Lung (tissue), 12 donors: ENCODE measurements around the gene CRTAP. TPM values are rescaled to one million over a fixed set of nuclear protein-coding genes. Genes with fewer than 3 reads are reported as not detected.
A peak's percentile ranks its signal among the peaks of the same experiment; 100 is the strongest.

ENCODE experiments used
- ATAC-seq: fragments of 200-7000 bp; cut with Tn5 transposase; one replicate; pipeline ENCODE4 v1.9.1; 2020; ENCODE audit warnings: moderate number of reproducible peaks; ENCODE audit not compliant: insufficient read depth, low FRiP score
- DNase-seq, 3 donors: peaks; one replicate each; pipeline ENCODE4 v3.0.0-alpha.2; 2013 to 2017
- H3K27ac ChIP-seq, 2 donors: one replicate each; pipeline ENCODE4 v1.5.1; 2013; ENCODE audit warnings: mild to moderate bottlenecking in 2 of 2, moderate library complexity in 2 of 2, control low read depth in 1 of 2, inconsistent platforms in 1 of 2, low read depth in 1 of 2, low read length in 1 of 2
- H3K27me3 ChIP-seq, 3 donors: one replicate each; pipeline ENCODE4 v1.5.1; 2013; ENCODE audit warnings: low read length in 2 of 3; ENCODE audit not compliant: control insufficient read depth in 3 of 3, insufficient read depth in 3 of 3
- H3K36me3 ChIP-seq, 4 donors: one replicate each; pipeline ENCODE4 v1.5.1; 2013; ENCODE audit warnings: low read length in 4 of 4, mild to moderate bottlenecking in 1 of 4, moderate library complexity in 1 of 4; ENCODE audit not compliant: control insufficient read depth in 4 of 4, insufficient read depth in 4 of 4
- H3K4me1 ChIP-seq, 5 donors: one replicate each; pipeline ENCODE4 v1.5.1; 2013; ENCODE audit warnings: low read length in 5 of 5, mild to moderate bottlenecking in 2 of 5, moderate library complexity in 1 of 5; ENCODE audit not compliant: control insufficient read depth in 5 of 5, insufficient read depth in 5 of 5
- H3K4me3 ChIP-seq: one replicate; pipeline ENCODE4 v1.5.1; 2013; ENCODE audit warnings: mild to moderate bottlenecking, control low read depth, moderate library complexity
- H3K9ac ChIP-seq, 2 donors: one replicate each; pipeline ENCODE4 v1.5.1; 2013; ENCODE audit warnings: low read length in 2 of 2, control low read depth in 1 of 2; ENCODE audit not compliant: insufficient read depth in 1 of 2
- H3K9me3 ChIP-seq, 4 donors: one replicate each; pipeline ENCODE4 v1.5.1; 2013; ENCODE audit warnings: low read length in 3 of 4, mild to moderate bottlenecking in 1 of 4, moderate library complexity in 1 of 4; ENCODE audit not compliant: control insufficient read depth in 4 of 4, insufficient read depth in 3 of 4
- WGBS, 2 donors: extraction: QIAGEN DNeasy Blood & Tissue Kit; methylation state at CpG; one replicate each; pipeline ENCODE4 v1.1.7; 2013; 5-methylcytosine and 5-hydroxymethylcytosine counted together
- polyA plus RNA-seq, 2 donors: library from polyadenylated mRNA; stranded (reverse); fragments of 200-250 nt; gene quantifications; one replicate each; pipeline ENCODE4 v1.2.1, GENCODE V29; 2013
- total RNA-seq, 2 donors: library from RNA; depleted of rRNA in 1 of 2; stranded (reverse); fragments of >200 nt in 1 of 2; gene quantifications; one replicate each; pipeline ENCODE4 v1.2.1, GENCODE V29; 2014 to 2021
- TF ChIP-seq, protein P1 (sequence below): IDR thresholded peaks from 2 replicates; pipeline ENCODE4 v1.5.1; 2012; ENCODE audit warnings: mild to moderate bottlenecking; ENCODE audit errors: control extremely low read depth, extremely low read depth
- donor health status: control.
- donor health status: control.
- donor health status: Bipolar disorder and iron deficiency.
- donor health status: healthy.
- donor health status: DM: yes; HTN: yes; CAD: no.

CRTAP gene
- total and polyA plus RNA-seq, 4 donors = 78.4 to 233 (median 143) TPM

DNA sequence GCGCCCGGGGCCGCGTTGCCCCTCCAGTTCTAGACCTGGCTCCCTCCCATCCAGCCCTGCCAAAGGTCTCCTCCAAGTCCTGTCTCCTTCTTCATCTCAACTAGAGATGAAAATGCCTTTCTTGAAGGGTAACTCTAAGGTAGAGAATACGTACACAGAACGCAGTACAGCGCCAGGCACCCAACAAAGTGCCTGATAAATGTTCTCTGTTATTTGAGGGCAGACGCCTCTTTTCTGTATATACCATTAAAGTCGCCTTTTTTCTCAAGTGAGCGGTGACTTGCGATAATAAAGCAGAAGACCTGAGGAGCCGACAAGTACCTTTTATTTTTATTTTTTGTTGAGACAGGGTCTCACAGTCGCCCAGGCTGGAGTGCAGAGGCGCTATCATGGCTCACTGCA lies 809 bp downstream of the CRTAP start:
- Histone ChIP-seq H3K4me3 (peak overlapping the region; percentile 83), H3K9me3 (no peaks in the 10 kb centered on the region), H3K27ac (peak overlapping the region; percentile 86 to 96), H3K27me3 (no peaks in the 10 kb centered on the region), H3K36me3 (peaks cover 0 to 3% (median 0%) of the 10 kb centered on the region in 4 donors), H3K4me1 (peaks cover 0 to 22% (median 0%) of the 10 kb centered on the region in 5 donors), H3K9ac (no peak overlapping the region)
- no peak for DNase-seq
- 46% methylated on average over 14 of the region's 14 CpGs for WGBS, 2 donors
- TF ChIP-seq, protein P1, sequence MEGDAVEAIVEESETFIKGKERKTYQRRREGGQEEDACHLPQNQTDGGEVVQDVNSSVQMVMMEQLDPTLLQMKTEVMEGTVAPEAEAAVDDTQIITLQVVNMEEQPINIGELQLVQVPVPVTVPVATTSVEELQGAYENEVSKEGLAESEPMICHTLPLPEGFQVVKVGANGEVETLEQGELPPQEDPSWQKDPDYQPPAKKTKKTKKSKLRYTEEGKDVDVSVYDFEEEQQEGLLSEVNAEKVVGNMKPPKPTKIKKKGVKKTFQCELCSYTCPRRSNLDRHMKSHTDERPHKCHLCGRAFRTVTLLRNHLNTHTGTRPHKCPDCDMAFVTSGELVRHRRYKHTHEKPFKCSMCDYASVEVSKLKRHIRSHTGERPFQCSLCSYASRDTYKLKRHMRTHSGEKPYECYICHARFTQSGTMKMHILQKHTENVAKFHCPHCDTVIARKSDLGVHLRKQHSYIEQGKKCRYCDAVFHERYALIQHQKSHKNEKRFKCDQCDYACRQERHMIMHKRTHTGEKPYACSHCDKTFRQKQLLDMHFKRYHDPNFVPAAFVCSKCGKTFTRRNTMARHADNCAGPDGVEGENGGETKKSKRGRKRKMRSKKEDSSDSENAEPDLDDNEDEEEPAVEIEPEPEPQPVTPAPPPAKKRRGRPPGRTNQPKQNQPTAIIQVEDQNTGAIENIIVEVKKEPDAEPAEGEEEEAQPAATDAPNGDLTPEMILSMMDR = no peak
- ATAC-seq = no peak

DNA sequence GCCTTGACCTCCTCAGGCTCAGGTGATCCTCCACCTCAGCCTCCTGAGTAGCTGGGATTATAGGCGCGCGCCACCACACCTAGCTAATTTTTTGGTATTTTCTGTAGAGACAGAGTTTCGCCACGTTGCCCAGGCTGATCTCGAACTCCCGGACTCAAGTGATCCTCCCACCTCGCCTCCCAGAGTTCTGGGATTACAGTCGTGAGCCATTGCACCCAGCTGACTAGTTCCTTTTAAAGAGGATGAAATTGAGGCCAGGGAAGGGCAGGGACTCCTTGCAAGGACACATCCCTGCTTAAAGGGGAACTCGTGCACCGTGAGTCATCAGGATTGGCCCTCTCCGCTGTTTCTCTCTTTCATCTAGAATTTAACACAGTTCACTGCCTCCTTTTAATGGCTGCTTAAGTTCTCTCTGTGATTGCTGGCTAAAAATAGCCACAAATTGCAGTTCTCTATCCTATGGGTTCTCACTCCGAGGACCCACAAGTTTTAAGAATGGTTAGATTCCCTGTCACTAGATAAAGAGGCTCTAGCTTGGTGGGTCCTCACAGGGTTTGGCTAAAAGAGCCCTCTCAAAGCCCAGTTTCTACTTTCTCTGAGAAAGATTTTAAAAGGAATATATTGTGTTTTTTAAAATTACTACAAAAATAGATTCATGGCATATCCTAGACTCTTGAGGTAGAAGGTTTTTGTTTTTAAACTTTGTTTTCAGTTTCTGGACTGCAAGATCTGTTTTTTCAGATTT lies 1.4 kb downstream of the CRTAP start:
- peak overlapping the region; percentile 86 to 96 for H3K27ac ChIP-seq

DNA sequence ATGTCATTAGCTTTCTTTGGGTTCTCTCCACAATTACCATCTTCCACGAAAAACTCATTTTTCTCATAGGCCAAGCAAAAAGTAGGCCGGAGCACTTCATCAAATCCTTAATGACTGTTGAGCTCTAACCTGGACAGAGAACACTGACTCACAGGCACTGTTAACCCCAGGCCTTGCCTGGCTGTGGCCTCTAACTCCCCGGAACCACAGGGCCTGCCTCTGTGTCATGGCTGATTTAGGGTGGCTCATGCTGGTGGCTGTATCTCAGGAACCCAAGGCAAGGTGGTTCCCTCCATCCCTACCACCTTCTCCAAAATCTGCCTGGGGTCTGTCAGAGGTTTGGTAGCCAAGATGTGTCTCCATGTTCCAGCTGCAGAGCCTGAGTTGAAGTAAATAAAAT lies 3.6 kb downstream of the CRTAP start:
- Histone ChIP-seq H3K4me3 (no peak overlapping the region), H3K9ac (no peak overlapping the region), H3K27me3 (no peaks in the 10 kb centered on the region), H3K9me3 (no peaks in the 10 kb centered on the region), H3K4me1 (peaks cover 0 to 22% (median 0%) of the 10 kb centered on the region in 5 donors), H3K27ac (no peak overlapping the region), H3K36me3 (peaks cover 0 to 14% (median 6%) of the 10 kb centered on the region in 4 donors)
- DNase-seq (no peak), ATAC-seq (no peak)
- 95% methylated on average over 3 of the region's 3 CpGs for WGBS, 2 donors
- TF ChIP-seq, protein P1 = no peak

More for the DNA sequence above, 1.4 kb downstream of the CRTAP start:
- Histone ChIP-seq H3K9ac (no peak overlapping the region), H3K27me3 (no peaks in the 10 kb centered on the region), H3K9me3 (no peaks in the 10 kb centered on the region), H3K4me3 (no peak overlapping the region), H3K4me1 (peaks cover 0 to 22% (median 0%) of the 10 kb centered on the region in 5 donors), H3K36me3 (peaks cover 0 to 4% (median 0%) of the 10 kb centered on the region in 4 donors)
- ATAC-seq (peak; percentile 45), DNase-seq (peak in 2 of 3 donors; percentile 37 to 54)
- TF ChIP-seq, protein P1 = no peak
- 42 to 47% methylated on average over 13 of the region's 13 CpGs for WGBS, 2 donors
